A673 (cell line): Measurements from ENCODE around the gene C7orf33. TPM values are rescaled to one million over a fixed set of nuclear protein-coding genes. Genes with fewer than 3 reads are reported as not detected.

Experiments used
- BruUV-seq: library from RNA; stranded (reverse); fragments of 400-500 nt; replicated peaks from 2 replicates; lab custom pipeline; 2021; lab: Mats Ljungman, UMichigan
- CTCF ChIA-PET: fragments of 300-600 bp; sonication (Branson Sonifier 250); formaldehyde crosslinking; loops from one replicate; lab custom pipeline; 2022; ENCODE audit warnings: antibody characterized with exemption; lab: Charles Lee
- POLR2A ChIA-PET: fragments of 300-600 bp; sonication (Branson Sonifier 250); formaldehyde crosslinking; loops from one replicate; lab custom pipeline; 2022; ENCODE audit warnings: antibody characterized with exemption; ENCODE audit not compliant: low non-redundant PET; lab: Charles Lee
- DNase-seq: peaks from one replicate; pipeline ENCODE4 v3.0.0-alpha.2; 2015; ENCODE audit warnings: low spot score
- H3K27ac ChIP-seq: fragments of 200-600 bp; sonication (generic); 2 replicates; pipeline ENCODE4 v1.5.1; 2016; ENCODE audit warnings: mixed run types, low read depth, mild to moderate bottlenecking, mixed read lengths, antibody characterized with exemption, low read length; ENCODE audit not compliant: poor library complexity, severe bottlenecking
- H3K27me3 ChIP-seq: fragments of 200-600 bp; sonication (generic); replicated peaks from 2 replicates; pipeline ENCODE4 v1.6.1; 2017; ENCODE audit warnings: mixed run types, low read depth, mild to moderate bottlenecking, mixed read lengths, antibody characterized with exemption, low read length; ENCODE audit not compliant: insufficient read depth, poor library complexity
- H3K36me3 ChIP-seq: fragments of 200-600 bp; sonication (generic); 2 replicates; pipeline ENCODE4 v1.6.1; 2016; ENCODE audit warnings: mixed run types, mild to moderate bottlenecking, mixed read lengths, antibody characterized with exemption, low read length; ENCODE audit not compliant: insufficient read depth, poor library complexity, severe bottlenecking
- H3K4me1 ChIP-seq: fragments of 200-600 bp; sonication (generic); 2 replicates; pipeline ENCODE4 v1.6.1; 2017; ENCODE audit warnings: mixed run types, mild to moderate bottlenecking, mixed read lengths, antibody characterized with exemption, low read length; ENCODE audit not compliant: insufficient read depth, poor library complexity, severe bottlenecking
- H3K4me3 ChIP-seq: fragments of 200-600 bp; sonication (generic); 2 replicates; pipeline ENCODE4 v1.5.1; 2016; ENCODE audit warnings: low read depth, mixed run types, mild to moderate bottlenecking, mixed read lengths, low read length; ENCODE audit not compliant: poor library complexity, severe bottlenecking
- H3K9me3 ChIP-seq: fragments of 200-600 bp; sonication (generic); 2 replicates; pipeline ENCODE4 v1.6.1; 2016; ENCODE audit warnings: mixed run types, low read depth, mild to moderate bottlenecking, mixed read lengths, antibody characterized with exemption, low read length; ENCODE audit not compliant: poor library complexity, severe bottlenecking
- CTCF ChIP-seq: fragments of 300-800, 200-600 bp; sonication (generic); conservative IDR thresholded peaks from 2 replicates; pipeline ENCODE4 v1.5.1; 2017; ENCODE audit warnings: low read depth, mild to moderate bottlenecking, antibody characterized with exemption, low read length, moderate library complexity, mixed read lengths
- EZH2 ChIP-seq: fragments of 200-600 bp; sonication (generic); IDR thresholded peaks from 2 replicates; pipeline ENCODE4 v1.6.1; 2017; ENCODE audit warnings: borderline replicate concordance, low read depth, mild to moderate bottlenecking, mixed read lengths, antibody characterized with exemption, low read length; ENCODE audit not compliant: poor library complexity, severe bottlenecking
- intact Hi-C: fragments of 100-400 bp; cut with micrococcal nuclease; formaldehyde crosslinking; loops from one replicate; pipeline ENCODE4 v1.10.0; 2022; ENCODE audit not compliant: unreplicated experiment
- total RNA-seq: library from RNA; stranded (reverse); gene quantifications from 2 replicates; pipeline ENCODE4 v1.2.3, GENCODE V29; 2021

Gene C7orf33
- total RNA-seq, 1 experiment from 2014 or later: not detected

- DNase-seq: no peak
- no peak overlapping the region for H3K27ac ChIP-seq
- intact Hi-C loops: no loop called here
- no peak overlapping the region for H3K4me3 ChIP-seq
- no peaks in the 10 kb centered on the region for H3K9me3 ChIP-seq
- CTCF ChIA-PET: no interaction called here
- BruUV-seq: no TSS peak
- no peaks in the 10 kb centered on the region for H3K4me1 ChIP-seq
- TF ChIP-seq EZH2 (no peak), CTCF (no peak)
- no peaks in the 10 kb centered on the region for H3K36me3 ChIP-seq
- H3K27me3 ChIP-seq: no peaks in the 10 kb centered on the region
- POLR2A ChIA-PET: no interaction called here
Measured at GRCh38 chr7:148665221-148665620, 74.7 kb downstream of the C7orf33 start.

Other genes starting within 250 kb of the C7orf33 start
- gene CUL1, start 108.1 kb downstream of the C7orf33 start, total RNA-seq: 75.5 and 75.7 TPM in 2 replicates